Activated T-cell treated with anti-CD3 and anti-CD28 coated beads, Interleukin-2, amount 50 U/mL, for 48 hours (primary cell): ENCODE results near the gene REM2.

Experiments used
- DNase-seq, 2 experiments: peaks; one replicate each; pipeline ENCODE4 v3.0.0-alpha.2; 2020

REM2 gene

GRCh38 chr14:22875748-22876319 lies 7.2 kb upstream of the REM2 start:
- DNase-seq: no peak

- DNase-seq: no peak
Observed at GRCh38 chr14:22877000-22877501, 6.0 kb upstream of the REM2 start.

- no peak for DNase-seq
Observed at GRCh38 chr14:22878271-22879246, 4.5 kb upstream of the REM2 start.

GRCh38 chr14:22882064-22882463 lies 958 bp upstream of the REM2 start:
- no peak for DNase-seq

GRCh38 chr14:22882529-22883172 lies 371 bp upstream of the REM2 start:
- DNase-seq: peak in 1 of 2 experiments; percentile 39

- no peak for DNase-seq
Observed at GRCh38 chr14:22884076-22884737, 1.2 kb downstream of the REM2 start.

- DNase-seq: no peak
Observed at GRCh38 chr14:22884738-22885523, 1.9 kb downstream of the REM2 start.

GRCh38 chr14:22885975-22886374 lies 3.0 kb downstream of the REM2 start:
- DNase-seq: no peak

GRCh38 chr14:22886500-22887259 lies 3.7 kb downstream of the REM2 start:
- DNase-seq: peak; percentile 76 to 80

- DNase-seq: peak in 1 of 2 experiments; percentile 55
Observed at GRCh38 chr14:22887260-22887989, 4.4 kb downstream of the REM2 start.

GRCh38 chr14:22887990-22888378 lies 5.0 kb downstream of the REM2 start:
- DNase-seq: peak; percentile 63 to 70

- DNase-seq: no peak
Observed at GRCh38 chr14:22888662-22889061, 5.6 kb downstream of the REM2 start.

- no peak for DNase-seq
Observed at GRCh38 chr14:22890416-22890815, 7.4 kb downstream of the REM2 start.

- DNase-seq: no peak
Observed at GRCh38 chr14:22892488-22892887, 9.5 kb downstream of the REM2 start.

- DNase-seq: no peak
Observed at GRCh38 chr14:22893706-22894105, 10.7 kb downstream of the REM2 start.

GRCh38 chr14:22895402-22895801 lies 12.4 kb downstream of the REM2 start:
- DNase-seq: no peak

- DNase-seq: no peak
Observed at GRCh38 chr14:22896356-22896755, 13.3 kb downstream of the REM2 start.

GRCh38 chr14:22896760-22897159 lies 13.7 kb downstream of the REM2 start:
- no peak for DNase-seq

GRCh38 chr14:22897357-22897756 lies 14.3 kb downstream of the REM2 start:
- DNase-seq: no peak

GRCh38 chr14:22898302-22899090 lies 15.5 kb downstream of the REM2 start:
- DNase-seq: peak in 1 of 2 experiments; percentile 38
